Kidney epithelial cell (primary cell): ENCODE results near the gene SSBP2. TPM values are rescaled to one million over a fixed set of nuclear protein-coding genes. Genes with fewer than 3 reads are reported as not detected.

ENCODE experiments used
- DNase-seq: peaks from one replicate; pipeline ENCODE4 v3.0.0-alpha.2; 2010; ENCODE audit warnings: low read depth
- H3K27me3 ChIP-seq: 2 replicates; pipeline ENCODE4 v1.6.0; 2011; ENCODE audit warnings: low read length; ENCODE audit not compliant: control insufficient read depth, insufficient read depth
- H3K36me3 ChIP-seq: 2 replicates; pipeline ENCODE4 v1.5.1; 2011; ENCODE audit warnings: low read length; ENCODE audit not compliant: control insufficient read depth, insufficient read depth
- H3K4me3 ChIP-seq: 2 replicates; pipeline ENCODE4 v1.5.1; 2011; ENCODE audit warnings: low read depth, mild to moderate bottlenecking, control low read depth, low read length
- CTCF ChIP-seq: IDR thresholded peaks from 2 replicates; pipeline ENCODE4 v1.5.1; 2011; ENCODE audit warnings: mild to moderate bottlenecking, moderate library complexity, low read length, control low read depth, inconsistent platforms; ENCODE audit not compliant: insufficient read depth, poor library complexity, severe bottlenecking
- total RNA-seq: library from RNA; depleted of rRNA; stranded (reverse); fragments of >200 nt; gene quantifications from 2 replicates; pipeline ENCODE4 v1.2.3, GENCODE V29; 2015

SSBP2 gene
- total RNA-seq, 1 donor from 2014 or later, result 5.3 TPM

DNA sequence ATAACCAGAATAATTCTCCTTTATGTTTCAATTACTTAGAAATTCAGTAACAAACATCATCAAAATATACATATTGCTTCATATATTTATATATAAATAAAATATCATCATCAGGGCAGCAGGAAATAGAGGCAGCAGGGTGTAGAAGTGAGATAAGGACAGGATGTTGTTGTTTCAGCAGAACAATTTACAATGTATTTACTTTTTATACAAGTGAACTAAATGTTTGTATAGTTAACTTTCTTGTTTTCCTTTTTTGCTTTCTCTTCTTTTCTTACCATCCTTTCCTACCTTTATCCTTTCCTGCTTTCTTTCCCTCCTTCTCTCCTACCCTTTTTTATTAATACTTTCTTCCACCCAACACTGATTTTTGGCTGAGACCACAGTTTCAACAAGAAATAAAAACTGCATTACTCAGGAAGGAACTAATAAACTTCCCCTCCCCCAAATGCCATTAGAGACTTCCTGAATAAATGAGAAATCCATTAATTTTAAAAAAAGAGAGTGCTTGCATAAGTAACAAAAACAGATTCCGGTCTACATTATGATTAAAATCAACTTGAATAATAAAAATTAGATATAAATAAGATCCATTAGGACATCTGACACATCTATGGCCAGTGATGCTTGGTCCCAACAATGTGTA is 197.2 kb downstream of the SSBP2 start:
- Histone ChIP-seq H3K4me3 (no peak overlapping the region), H3K36me3 (no peaks in the 10 kb centered on the region), H3K27me3 (no peaks in the 10 kb centered on the region)
- TF ChIP-seq CTCF, result no peak
- DNase-seq, result no peak

- Histone ChIP-seq H3K4me3 (no peak overlapping the region), H3K36me3 (no peaks in the 10 kb centered on the region), H3K27me3 (no peaks in the 10 kb centered on the region)
- no peak for DNase-seq
- TF ChIP-seq CTCF, result no peak
Observed at GRCh38 chr5:81552852-81553566, 197.9 kb downstream of the SSBP2 start.

- no peak overlapping the region for H3K4me3 ChIP-seq
- no peaks in the 10 kb centered on the region for H3K27me3 ChIP-seq
- no peak for DNase-seq
- H3K36me3 ChIP-seq, result no peaks in the 10 kb centered on the region
- TF ChIP-seq CTCF, result no peak
Observed at GRCh38 chr5:81549123-81549522, 201.8 kb downstream of the SSBP2 start.

- Histone ChIP-seq H3K27me3 (no peaks in the 10 kb centered on the region), H3K36me3 (no peaks in the 10 kb centered on the region), H3K4me3 (no peak overlapping the region)
- TF ChIP-seq CTCF, result no peak
- no peak for DNase-seq
Observed at GRCh38 chr5:81547001-81547400, 203.9 kb downstream of the SSBP2 start.

DNA sequence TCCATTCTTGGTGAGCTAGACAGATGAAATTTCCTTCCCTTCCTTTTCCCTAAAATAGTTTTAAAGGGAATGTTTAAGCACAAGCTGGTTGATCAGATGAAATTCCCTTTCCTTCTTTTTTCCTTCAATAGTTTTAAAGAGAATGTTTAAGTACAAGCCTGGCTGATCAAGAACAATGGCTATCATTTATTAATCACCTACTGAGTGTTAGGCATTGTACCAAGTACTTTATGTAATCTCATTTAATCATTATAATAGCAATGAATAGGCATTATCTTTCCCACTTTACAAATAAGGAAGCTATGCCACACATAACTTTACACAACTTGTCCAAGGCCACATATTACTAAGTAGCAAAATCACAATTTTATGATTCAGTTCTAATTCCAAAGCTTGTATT is 205.0 kb downstream of the SSBP2 start:
- peak; percentile 12 for DNase-seq
- TF ChIP-seq CTCF, result no peak
- Histone ChIP-seq H3K36me3 (no peaks in the 10 kb centered on the region), H3K27me3 (no peaks in the 10 kb centered on the region), H3K4me3 (no peak overlapping the region)
